Skeletal muscle cell (primary cell): ENCODE results near the gene COBLL1.

ENCODE experiments used
- DNase-seq: peaks from one replicate; pipeline ENCODE4 v3.0.0-alpha.2; 2010; ENCODE audit warnings: low read depth
- H3K4me3 ChIP-seq: 2 replicates; pipeline ENCODE4 v1.5.1; 2011; ENCODE audit warnings: low read depth, mild to moderate bottlenecking, control low read depth, low read length, moderate library complexity

Gene COBLL1

DNA sequence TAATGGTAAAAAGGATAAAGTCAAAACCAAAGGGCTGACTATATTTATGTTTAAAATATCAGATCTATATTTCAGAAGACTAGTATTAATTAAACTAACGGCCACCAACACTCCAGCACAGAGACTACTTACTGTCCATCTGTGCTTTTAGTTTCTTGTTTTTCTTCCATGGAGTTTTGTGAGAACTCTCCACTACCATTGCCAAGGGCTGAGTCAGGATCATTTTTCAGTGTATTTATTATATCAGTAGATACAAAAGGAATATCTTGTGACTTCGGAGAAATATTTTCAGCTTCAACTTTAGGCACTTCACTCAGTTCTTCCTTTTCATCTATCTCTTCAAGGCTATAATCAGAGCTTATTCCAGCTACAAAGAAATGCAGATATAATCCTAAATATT, 141.2 kb downstream of the COBLL1 start:
- no peak overlapping the region for H3K4me3 ChIP-seq
- DNase-seq: no peak

DNA sequence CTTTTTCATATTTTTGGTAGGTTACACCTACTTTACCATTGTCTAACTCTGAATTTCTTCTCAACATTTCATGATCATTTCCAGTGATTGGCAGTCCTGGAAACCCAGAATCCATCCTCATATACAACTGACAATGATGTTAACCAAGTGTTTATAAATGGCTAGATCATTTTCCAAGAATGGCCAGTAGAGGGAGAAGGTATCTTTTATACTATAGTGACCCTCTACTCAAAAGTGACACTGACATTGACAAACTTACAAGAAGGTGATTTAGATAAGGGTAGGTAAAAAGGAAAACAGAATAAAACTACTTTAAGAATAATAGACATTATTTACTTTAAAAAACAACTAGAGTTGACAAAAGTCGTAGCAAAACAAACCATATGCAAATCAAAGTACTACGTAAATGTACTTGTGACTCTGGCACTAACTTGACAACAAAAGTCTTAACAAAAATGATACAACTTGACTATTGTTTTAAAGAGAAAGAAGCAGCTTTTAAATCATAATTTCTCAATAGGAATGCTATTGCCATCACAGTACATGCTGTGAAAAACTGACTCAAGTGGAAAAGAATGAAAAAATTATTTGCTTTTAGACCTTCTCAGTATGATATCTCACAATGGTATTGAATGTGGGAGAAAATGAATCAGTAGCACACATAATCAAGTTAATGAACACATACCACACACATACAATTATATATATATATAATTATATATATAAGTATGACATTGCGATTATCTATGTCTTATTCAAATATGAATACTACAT, 143.7 kb downstream of the COBLL1 start:
- DNase-seq: no peak
- H3K4me3 ChIP-seq: no peak overlapping the region

DNA sequence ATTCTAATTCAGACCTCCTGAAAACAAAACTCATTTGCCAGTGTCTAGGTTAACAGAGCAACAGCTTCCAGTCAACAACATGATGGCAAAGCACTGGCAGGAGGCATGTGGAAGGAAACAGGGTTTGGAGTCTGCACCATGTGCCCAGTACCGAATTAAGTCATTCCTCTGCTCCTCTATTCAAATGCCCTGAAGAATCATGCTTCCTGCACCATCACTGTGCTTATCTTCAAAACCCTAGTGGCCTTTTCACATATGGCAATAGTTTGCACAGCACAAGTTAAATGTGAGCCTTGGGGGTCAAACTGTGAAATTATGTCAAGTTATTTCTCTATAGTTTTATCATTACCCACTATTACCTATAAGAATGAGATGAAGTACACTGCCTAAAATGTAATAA, 145.0 kb downstream of the COBLL1 start:
- no peak overlapping the region for H3K4me3 ChIP-seq
- no peak for DNase-seq

DNA sequence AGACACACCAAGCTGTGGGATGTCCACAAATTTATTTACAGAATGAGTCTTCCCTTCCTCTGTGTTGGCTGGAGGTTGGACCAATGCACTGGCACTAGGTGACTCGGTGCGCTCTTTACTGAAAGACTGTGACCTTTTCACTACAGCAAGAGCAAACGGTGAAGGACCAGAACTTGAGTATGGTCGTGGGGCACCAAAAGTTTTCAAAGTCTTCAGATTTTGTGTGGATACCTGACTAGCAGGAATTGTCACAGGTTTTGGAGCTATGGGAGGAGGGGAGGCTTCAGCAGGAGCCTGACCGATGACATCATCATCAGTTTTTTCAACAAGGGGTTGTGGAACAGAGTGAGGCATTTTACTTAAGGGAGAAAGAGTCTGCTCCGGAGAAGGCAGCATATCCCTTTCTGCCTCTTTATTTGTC, 147.3 kb downstream of the COBLL1 start:
- no peak for DNase-seq
- no peak overlapping the region for H3K4me3 ChIP-seq

DNA sequence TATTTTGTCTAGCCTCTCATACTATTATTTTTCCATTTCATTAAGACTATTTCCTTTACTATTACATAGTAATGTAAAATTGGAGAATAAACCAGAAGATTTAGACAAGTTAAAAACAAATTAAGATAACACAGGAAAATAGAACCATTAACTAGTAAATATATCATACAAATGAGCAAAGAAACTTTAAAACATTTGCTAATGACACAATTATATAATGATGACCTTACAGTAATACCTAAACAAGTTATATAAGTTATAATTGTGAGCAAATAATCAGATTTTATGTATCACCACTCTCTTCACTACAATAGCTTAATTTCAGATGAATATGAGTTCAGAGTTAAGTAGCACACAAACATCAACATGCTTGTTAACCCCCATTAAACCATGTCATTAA, 147.8 kb downstream of the COBLL1 start:
- H3K4me3 ChIP-seq: no peak overlapping the region
- DNase-seq: no peak

DNA sequence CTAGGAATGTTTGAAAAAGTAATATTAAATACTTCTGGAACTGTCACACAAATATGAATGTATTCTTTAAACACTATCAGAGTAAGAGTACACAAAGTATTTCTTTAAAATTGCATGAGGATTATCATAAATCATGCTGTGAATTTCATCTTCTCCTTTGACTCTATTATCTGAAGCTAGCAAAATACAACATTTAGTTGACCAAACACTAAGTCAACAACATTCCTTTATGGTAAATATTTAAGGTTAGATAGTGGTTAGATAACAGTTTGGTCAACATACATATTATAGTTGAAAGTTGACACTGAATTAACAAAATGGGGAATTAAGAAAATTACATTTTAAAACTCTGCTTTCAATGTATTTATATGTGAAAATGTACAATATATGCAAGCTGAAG, 148.2 kb downstream of the COBLL1 start:
- no peak for DNase-seq
- H3K4me3 ChIP-seq: no peak overlapping the region

DNA sequence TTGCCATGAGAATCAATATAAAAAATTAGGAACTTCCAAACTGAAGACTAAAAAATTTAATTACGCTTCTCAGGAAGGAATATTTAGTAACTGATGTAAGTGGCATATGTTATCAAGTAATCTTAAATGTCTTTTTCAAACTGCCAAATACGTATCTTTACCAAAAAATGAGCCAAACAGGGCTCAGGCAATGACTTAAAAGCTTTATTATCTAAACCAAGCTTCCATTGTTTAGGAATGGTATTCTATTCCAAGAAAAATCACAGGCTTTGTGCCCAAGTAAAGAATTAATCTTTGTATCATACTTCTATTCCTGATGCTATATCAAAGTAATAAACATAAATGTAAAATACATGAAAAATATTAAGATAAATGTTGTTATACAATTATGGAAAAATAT, 148.7 kb downstream of the COBLL1 start:
- DNase-seq: no peak

DNA sequence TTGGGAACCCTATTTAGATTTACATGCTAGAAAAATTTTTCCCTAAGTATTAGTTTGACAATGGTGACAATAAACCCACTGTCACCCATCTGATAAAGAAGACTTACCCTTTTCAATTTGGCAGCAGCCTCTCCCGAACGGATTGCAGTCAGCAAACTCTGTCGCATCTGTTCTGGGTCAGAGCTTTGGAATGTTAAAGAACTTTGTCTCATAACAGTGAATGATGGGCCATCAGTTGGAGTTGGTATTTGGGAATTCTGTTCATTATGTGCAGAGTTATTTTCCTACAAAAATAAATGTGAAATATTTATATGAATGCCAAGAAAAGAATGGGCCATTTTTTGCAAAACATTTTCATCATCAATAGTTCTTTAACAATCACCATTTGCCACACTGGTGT, 149.5 kb downstream of the COBLL1 start:
- DNase-seq: no peak
- no peak overlapping the region for H3K4me3 ChIP-seq

More for the DNA sequence above, 148.7 kb downstream of the COBLL1 start:
- H3K4me3 ChIP-seq: no peak overlapping the region

DNA sequence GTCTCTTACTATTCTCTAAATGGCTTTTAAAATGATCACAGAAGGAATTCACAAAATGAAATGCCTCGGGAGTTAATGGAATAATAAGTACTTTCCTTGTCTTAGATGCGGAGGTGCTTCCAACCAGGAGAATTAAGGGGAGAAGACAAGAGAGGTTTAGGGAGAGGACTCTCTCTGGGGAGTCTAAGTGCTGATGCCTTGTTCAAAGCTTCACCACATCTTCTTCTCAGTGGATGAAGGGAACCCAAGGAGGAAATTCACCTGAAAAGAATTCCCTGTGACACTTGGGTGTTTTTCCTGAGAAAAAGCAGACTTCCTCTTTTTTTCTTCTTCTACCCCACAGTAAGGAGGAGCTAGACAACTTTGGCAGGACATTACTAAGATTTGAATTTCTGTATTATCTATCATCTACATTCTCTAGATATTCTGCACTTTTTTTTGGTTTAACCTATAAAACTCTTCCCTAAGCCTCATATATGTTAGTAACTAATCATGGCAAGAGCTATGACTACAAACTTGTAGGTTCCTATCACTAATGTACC, 150.2 kb downstream of the COBLL1 start:
- no peak for DNase-seq
- H3K4me3 ChIP-seq: no peak overlapping the region

DNA sequence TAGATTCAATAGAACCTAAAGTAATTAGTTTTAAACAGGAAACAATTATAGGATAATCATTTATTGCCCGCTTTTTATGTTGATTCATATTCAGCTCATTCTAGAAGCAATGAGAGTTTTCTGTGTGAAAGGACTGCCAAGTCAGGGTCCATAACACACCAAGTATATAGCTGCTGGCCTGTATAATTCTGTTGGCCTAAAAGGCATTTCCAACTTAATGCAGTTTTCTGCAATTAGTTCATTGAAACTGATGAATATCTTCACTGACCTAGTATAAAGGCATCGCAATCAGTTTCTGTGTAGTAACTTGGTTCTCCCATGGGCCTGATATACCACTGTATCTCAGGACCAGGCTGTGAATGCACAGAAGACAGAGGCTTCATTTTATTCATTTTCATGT, 151.3 kb downstream of the COBLL1 start:
- no peak overlapping the region for H3K4me3 ChIP-seq
- no peak for DNase-seq

DNA sequence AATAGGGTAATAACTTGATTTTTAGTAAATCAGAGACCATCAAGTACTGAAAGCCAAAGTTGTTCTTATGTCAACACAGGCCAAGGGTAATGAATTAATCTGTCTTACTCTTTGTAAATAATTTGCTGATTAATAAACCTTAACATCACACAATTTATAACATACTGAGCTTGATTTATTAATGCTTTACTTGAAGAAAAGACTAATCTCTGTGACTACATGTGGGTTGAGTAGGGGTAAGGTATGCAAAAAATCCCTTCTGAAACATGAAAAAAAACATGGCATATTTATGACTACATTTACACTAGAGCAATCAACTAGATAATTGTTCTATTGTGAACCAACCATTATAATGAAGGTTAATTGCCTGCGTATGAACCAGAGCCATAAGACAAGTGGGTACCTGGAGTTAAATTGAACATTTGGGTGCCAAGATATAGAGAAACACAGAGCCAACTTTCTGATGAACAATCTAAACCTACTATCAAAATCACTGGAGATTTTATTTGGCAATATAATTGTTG, 152.7 kb downstream of the COBLL1 start:
- H3K4me3 ChIP-seq: no peak overlapping the region
- DNase-seq: no peak

DNA sequence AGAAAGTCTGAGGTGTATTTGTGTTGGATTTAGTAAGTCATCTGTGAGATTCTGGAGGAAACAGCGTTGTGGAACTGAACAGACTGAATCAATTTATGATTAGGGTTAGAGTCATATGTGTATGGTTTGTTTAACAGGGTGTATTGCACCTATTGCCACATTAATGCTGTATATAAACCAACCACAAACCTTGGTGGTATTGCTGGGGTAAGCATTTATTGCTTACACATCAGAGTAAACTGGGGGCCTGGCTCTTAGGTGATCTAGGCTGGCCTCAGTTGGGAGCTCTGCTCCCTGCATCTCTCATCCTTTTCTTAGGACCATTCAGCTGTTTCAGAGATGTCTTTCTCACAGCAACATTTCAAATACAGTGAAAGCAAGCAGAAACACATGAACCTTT, 160.6 kb downstream of the COBLL1 start:
- no peak for DNase-seq
- H3K4me3 ChIP-seq: no peak overlapping the region

DNA sequence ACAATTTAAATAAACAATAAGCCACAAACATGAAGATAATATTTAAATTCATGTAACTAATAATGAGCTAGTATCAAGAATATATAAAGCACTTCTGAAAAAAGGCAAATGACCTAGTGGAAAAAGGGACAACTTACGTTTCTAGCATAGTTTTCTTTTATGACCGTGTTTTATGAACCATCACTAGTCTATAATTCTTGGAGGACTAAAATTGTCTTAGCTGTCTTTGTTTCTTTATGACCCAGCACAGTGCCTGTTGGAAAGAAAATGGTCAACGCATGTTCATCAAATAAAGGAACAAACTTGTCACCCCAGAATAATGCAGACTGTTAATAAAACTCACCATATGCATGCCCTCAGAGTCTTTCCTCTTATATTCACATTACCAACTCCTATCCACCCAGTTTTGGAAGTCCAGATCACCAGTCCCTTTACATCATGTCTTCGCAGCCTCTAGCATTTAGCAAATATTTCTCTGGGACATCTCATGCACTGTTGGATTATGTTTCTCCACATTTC, 162.9 kb downstream of the COBLL1 start:
- no peak for DNase-seq
- no peak overlapping the region for H3K4me3 ChIP-seq

DNA sequence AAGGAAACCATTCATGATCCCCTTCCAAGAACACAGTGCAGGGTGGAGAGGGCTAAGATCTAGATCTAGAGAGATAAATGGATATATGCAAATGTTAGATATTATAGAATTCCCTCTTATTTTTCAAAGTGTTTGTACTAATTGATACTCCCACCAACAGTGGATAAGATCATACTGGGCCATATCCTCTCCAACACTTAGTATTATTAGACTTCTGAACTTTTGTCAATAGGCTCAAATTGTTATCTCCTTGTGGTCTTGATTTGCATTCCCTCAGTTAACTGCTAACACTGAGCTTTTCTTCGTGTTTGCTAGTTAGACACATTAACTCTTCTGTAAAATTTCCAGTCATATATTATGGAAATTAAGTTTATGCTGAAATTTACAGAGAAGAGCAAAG, 163.9 kb downstream of the COBLL1 start:
- H3K4me3 ChIP-seq: no peak overlapping the region

DNA sequence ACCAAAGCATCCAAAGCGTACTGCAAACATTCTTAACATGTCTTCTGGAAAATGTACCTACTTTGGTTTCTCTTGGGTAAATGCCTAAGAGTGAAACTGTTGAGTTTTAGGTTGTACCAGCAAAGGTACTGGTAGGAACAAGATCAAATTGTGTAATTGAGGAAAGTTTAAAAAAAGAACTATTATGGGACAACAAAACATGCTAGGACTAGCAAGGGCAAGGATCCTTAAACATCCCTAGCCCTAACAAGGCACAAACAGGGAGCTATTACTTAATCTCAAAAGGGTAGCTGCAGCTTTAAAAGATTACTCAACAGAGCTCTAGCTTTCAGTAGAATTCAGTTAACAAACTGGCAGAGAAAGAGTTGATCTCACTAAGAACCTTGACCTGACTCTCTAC, 164.4 kb downstream of the COBLL1 start:
- DNase-seq: no peak

More for the DNA sequence above, 163.9 kb downstream of the COBLL1 start:
- DNase-seq: no peak

DNA sequence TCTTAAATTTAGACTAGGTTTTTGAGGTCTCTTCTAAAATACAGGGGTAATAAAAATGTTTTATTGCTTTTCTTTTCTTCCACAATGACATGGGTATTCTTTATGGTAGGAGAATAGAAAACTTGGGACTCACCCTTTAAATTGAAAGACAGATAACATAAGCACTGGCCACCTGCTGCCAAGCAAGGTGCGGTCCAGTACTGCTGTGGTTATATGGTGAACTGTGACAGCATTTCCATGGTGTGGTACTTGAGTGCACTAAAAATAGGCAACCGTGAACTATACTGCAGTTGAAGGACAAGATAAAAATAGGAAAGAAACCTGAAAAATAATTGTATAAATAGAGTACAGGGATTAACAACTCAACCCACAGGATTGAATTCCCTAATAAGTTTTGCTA, 165.9 kb downstream of the COBLL1 start:
- no peak for DNase-seq
- no peak overlapping the region for H3K4me3 ChIP-seq

More for the DNA sequence above, 164.4 kb downstream of the COBLL1 start:
- H3K4me3 ChIP-seq: no peak overlapping the region

DNA sequence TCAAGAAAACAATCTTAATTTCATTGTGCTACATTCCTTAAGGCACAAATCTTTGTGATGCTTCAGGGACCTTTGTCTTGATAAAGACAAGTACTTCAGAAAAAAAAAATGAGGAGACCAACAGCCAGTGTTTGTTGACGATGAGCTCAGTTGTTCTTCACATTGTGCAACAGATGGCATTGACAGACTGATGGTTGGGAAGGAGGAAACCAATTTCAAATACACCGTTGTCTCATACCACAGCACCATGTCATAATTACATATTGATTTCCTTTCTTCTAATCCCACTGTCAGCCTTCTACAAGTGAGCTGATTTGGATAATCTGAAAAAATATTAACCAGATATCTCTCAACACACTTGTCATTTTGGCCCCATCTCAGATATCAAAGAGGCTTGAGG, 166.6 kb downstream of the COBLL1 start:
- DNase-seq: no peak
- H3K4me3 ChIP-seq: no peak overlapping the region

DNA sequence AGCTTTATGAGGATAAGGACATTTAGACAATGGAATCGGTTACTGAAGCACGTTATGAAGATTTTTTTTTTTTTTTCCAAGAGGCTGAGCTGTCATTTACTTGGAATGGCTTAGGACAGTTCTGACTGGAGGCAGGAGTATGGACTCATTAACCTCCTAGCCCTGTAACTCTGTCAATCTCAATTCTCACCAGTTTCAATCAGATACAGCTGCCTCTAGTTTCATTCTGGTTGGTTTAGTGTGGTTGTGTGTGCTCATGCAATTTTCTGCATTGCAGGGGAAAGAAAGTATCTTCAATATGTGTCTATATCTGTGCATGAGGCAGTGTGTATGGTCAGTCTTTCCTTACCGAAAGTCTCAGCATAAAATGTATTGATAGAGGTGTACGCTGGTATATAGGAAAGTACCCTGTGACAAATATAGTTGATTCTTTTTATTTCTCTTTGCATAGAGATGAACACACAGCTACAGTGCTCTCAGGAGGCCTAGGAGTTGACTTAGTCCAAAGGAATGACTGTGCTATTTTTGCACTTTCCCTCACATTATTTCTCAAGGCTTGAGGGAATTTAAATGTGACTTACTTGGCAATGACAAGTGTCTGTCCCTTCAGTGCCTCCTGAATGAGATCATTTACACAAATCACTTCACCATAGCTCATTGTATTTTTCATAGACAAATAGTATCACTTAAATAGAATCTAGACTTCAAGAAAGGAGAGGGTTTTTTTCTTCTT, 169.8 kb downstream of the COBLL1 start:
- no peak overlapping the region for H3K4me3 ChIP-seq
- no peak for DNase-seq

DNA sequence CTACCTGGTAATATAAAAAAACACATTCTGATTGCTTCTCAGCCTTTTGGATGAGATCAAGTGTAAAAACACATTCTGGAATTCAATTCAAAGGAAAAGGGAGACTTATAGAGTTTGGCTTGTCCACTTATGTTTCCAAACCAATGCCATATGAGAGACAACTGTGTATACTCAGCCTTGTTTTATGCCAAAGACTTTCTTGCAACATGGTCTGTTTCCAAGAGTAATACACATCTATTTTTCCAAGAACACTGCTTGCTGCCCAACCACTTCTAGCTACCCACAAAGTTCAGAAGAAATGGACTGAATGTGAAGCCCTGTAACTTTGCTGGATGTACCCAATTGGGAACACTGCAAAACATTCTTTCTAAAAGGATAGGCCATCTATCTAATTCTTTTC, 172.3 kb downstream of the COBLL1 start:
- no peak overlapping the region for H3K4me3 ChIP-seq
- DNase-seq: no peak

DNA sequence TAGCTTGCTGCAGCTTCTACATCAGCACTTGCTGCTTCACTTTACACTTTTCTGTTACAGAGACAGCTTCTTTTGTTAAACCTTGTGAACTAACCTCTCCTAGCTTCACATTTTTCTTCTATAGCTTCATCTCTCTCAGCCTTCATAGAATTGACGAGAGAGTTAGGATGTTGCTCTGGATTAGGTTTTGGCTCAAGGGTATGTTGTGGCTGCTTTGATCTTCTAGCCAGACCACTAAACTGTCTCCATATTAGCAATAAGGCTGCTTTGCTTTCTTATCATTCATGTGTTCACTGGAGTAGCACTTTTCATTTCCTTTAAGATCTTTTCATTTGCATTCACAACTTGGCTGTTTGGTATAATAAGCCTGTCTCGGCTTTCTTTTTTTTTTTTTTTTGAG, 174.1 kb downstream of the COBLL1 start:
- DNase-seq: no peak
- no peak overlapping the region for H3K4me3 ChIP-seq
